ENCODE data around the gene STAT3.

DNA sequence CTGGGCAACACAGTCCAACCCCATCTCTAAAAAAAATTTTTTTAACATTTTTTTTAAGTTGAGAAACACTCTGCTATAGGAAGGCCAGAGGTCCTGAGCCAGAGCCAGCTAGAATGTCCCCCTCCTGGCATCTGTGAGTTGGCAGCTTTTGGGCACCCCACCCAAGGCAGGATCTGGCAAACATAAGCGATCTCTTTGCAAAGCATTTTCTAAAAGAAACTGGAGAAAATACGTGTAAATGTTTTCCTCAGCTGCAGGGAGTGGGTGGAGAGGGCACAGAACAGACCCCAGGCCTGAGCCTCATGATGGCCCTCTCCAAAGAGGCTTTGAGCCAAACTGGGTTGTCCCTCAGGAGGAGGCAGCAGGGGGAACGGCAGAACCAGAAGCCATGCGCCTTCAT is 23.1 kb upstream of the STAT3 start:
- TF ChIP-seq CTCF (IDR thresholded peaks at IDR 0.05) (no peak), POLR2A (IDR thresholded peaks at IDR 0.05) (no peak)
